ENCODE measurements around the gene SLIT3. TPM values are rescaled to one million over a fixed set of nuclear protein-coding genes. Genes with fewer than 3 reads are reported as not detected.
A peak's percentile ranks its signal among the peaks of the same experiment; 100 is the strongest.

Gene SLIT3
- total RNA-seq, 2 experiments from 2014 or later = 5.4 to 7.3 TPM

DNA sequence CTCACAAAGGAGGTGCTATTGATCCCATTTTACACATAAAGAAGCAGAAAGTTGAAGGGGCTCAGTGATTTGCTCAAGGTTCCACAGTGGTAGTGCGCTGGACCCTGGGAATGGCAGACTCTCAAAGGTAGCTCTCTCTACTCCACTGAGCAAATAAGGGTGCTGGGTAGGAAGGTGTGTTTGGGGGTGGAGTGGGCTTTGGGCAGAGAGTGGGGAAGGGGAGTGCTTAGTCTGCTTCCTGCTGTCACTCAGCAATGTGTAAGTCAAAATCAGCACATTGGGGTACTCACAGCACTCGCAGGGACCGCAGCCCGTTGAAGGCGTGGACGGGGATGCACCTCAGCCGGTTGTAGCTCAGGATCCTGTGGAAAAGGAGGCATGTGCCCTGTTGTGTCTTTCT lies 579.0 kb downstream of the SLIT3 start:
- Mint-ChIP-seq H3K27me3 (peaks cover 23% of the 10 kb centered on the region), H3K9me3 (ENCODE audit: low read depth) (no peaks in the 10 kb centered on the region), H3K27ac (no peak overlapping the region), H3K36me3 (ENCODE audit: low read depth) (no peaks in the 10 kb centered on the region), H3K4me1 (no peaks in the 10 kb centered on the region), H3K4me3 (no peak overlapping the region)
- ChIA-PET POLR2A (no interaction called here), CTCF (interaction anchor here (0.9 kb wide), 1 partner anchor 22 kb away, joined by 4 read pairs; no protein-coding TSS in a partner anchor)
- DNase-seq (no peak), ATAC-seq (no peak)
- intact Hi-C loops (cut with DNase I, micrococcal nuclease) = no loop called here

DNA sequence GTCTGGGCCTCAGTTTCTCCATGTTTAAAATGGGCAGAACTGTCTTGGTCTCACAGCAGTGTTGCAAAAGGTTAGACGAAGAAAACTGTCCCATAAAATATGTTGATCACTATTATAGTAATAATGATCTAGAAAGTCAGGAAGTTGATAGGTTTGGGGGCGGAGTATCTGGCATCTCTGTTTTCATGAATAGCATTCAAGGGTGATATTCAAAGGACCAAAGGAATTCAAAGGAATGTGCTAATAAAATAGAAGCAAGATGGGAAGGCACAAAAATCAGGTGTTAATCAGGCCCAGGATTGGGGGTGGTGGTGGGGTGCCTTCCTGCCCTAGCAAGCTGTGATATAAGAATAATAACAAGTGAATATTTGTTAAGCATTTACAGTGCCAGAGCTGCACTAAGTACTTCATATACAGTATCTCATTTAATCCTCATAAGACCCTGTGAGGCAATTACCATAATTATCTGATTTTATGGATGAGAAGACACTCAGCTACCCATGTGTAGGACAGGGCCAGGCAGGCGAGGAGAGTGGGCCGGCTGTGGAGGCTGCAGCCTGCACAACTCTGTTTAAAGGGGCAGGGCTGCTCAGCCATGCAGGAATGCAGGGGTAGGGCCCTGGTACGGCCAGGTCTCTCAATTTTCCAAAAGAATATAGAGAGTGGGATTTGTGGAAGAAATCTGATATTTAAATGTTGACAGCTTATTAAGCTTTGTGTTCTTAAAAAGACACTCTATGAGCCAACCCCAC lies 579.8 kb downstream of the SLIT3 start:
- intact Hi-C loops (cut with DNase I, micrococcal nuclease) = no loop called here
- H3K27me3 Mint-ChIP-seq = peaks cover 23% of the 10 kb centered on the region
- H3K36me3 Mint-ChIP-seq (ENCODE audit: low read depth) = no peaks in the 10 kb centered on the region

DNA sequence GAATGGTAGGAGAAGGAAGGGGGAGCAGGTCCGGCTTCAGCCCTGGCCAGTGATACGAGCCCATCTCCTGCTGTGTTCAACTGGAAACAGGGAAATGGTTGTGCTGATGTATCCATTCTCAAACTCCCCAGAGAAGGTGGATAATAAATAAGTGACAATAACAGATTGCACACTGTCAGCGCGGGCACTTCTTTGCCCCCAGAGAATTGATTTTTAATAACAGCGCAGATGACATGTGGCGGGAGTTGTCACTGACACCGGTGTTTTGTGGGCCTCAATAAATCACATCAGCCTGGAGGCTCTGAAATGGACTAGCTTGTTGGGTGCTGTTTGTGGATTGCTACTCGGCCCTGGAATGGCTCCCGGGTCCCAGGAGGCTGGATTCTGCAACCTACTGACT lies 580.4 kb downstream of the SLIT3 start:
- Mint-ChIP-seq H3K27ac (no peak overlapping the region), H3K9me3 (ENCODE audit: low read depth) (no peaks in the 10 kb centered on the region)

More for the DNA sequence above, 579.8 kb downstream of the SLIT3 start:
- DNase-seq (no peak), ATAC-seq (no peak)
- no peak overlapping the region for H3K27ac Mint-ChIP-seq
- no peak overlapping the region for H3K4me3 Mint-ChIP-seq
- POLR2A ChIA-PET = no interaction called here
- no peaks in the 10 kb centered on the region for H3K9me3 Mint-ChIP-seq (ENCODE audit: low read depth)
- no peaks in the 10 kb centered on the region for H3K4me1 Mint-ChIP-seq
- CTCF ChIA-PET = interaction anchor here (0.9 kb wide), 1 partner anchor 23 kb away, joined by 4 read pairs; no protein-coding TSS in a partner anchor

DNA sequence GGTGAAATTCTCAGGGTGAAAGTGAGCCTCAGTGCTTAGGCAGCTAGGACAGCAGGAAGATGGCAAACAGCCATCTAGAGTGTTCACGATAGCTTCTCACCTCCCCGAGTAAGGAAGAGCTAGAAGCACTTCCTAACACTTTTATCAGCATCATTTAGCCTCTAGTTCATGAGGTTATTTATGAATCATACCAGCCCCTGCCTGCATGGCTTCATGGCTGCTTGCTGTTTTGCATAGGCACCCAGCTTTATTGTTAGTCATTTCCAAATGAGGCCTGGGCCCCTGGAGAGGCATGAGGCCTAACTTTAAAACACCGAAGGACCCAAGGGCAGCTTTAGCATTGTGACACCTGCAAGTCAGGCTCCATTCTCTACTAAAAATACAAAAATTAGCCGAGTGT lies 586.9 kb downstream of the SLIT3 start:
- CTCF ChIA-PET = interaction anchor here (1.4 kb wide), 1 partner anchor 236 kb away, joined by 3 read pairs; no protein-coding TSS in a partner anchor
- POLR2A ChIA-PET = interaction anchor here (0.6 kb wide), 1 partner anchor 21 kb away, joined by 3 read pairs; no protein-coding TSS in a partner anchor
- H3K27me3 Mint-ChIP-seq = peaks cover 6% of the 10 kb centered on the region
- peaks cover 11% of the 10 kb centered on the region for H3K4me1 Mint-ChIP-seq
- H3K27ac Mint-ChIP-seq = peak overlapping the region; percentile 56
- DNase-seq (peak; percentile 35), ATAC-seq (peak; percentile 81)
- H3K9me3 Mint-ChIP-seq (ENCODE audit: low read depth) = no peaks in the 10 kb centered on the region
- intact Hi-C loops (cut with DNase I, micrococcal nuclease) = no loop called here
- H3K4me3 Mint-ChIP-seq = no peak overlapping the region
- no peaks in the 10 kb centered on the region for H3K36me3 Mint-ChIP-seq (ENCODE audit: low read depth)

More for the DNA sequence above, 580.4 kb downstream of the SLIT3 start:
- Mint-ChIP-seq H3K36me3 (ENCODE audit: low read depth) (no peaks in the 10 kb centered on the region), H3K4me3 (no peak overlapping the region), H3K4me1 (no peaks in the 10 kb centered on the region), H3K27me3 (peaks cover 23% of the 10 kb centered on the region)
- ChIA-PET CTCF (no interaction called here), POLR2A (no interaction called here)
- intact Hi-C loops (cut with DNase I, micrococcal nuclease) = no loop called here
- ATAC-seq = no peak
- no peak for DNase-seq

DNA sequence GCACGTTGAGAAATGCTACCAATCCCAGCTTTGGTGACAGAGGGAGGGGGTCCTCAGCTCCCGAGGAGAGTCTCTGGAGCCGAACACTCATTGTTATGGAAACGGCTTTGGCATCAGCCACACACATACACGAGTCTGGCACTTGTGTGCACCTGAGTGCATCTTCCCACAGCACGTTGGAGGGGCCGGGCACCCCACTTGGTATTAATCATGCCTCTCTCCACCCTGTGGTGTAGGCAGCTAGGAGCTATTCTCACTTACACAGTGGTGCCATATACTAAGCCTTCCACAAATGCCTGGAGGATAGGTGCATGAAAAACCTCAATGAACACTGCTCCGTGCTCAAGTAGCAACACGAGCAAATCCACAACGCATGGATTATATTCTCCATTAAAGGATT lies 587.9 kb downstream of the SLIT3 start:
- ChIA-PET CTCF (interaction anchor here (1.4 kb wide), 1 partner anchor 237 kb away, joined by 3 read pairs; no protein-coding TSS in a partner anchor), POLR2A (no interaction called here)
- peaks cover 11% of the 10 kb centered on the region for H3K4me1 Mint-ChIP-seq
- ATAC-seq (no peak), DNase-seq (no peak)
- no peaks in the 10 kb centered on the region for H3K27me3 Mint-ChIP-seq
- H3K4me3 Mint-ChIP-seq = no peak overlapping the region
- H3K9me3 Mint-ChIP-seq (ENCODE audit: low read depth) = no peaks in the 10 kb centered on the region
- no peak overlapping the region for H3K27ac Mint-ChIP-seq
- no peaks in the 10 kb centered on the region for H3K36me3 Mint-ChIP-seq (ENCODE audit: low read depth)
- intact Hi-C loops (cut with DNase I, micrococcal nuclease) = no loop called here

DNA sequence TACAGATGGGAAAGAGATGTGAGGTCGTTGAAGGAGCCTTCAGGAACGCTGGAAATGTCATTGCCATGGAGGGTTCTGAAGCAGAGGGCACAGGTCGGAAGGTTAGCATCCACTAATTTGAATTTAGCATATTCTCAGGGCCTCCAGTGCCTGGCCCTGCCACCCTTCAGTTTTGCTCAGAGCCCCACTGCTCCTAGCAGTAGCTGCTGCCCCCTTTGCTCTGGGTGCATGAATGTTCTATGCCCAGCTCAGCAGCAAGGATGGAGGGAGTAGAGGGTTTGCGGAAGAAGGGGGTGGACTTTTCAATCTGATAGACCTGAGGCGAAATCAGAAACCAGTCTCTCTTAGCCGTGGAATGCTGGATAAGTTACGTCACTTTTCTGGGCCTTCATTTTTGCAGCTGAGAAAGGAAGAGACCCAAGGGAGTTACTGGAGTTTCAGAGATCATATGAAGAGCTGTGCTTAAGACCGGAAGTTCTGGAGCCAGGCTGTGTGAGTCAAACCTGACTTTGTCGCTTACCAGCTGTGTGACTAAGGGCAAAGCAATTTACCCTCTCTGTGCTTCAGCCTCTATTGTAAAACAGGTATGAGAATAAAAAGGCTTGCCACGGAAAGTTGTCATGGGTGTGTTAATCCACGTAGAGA lies 588.5 kb downstream of the SLIT3 start:
- no peak for ATAC-seq
- POLR2A ChIA-PET = no interaction called here

DNA sequence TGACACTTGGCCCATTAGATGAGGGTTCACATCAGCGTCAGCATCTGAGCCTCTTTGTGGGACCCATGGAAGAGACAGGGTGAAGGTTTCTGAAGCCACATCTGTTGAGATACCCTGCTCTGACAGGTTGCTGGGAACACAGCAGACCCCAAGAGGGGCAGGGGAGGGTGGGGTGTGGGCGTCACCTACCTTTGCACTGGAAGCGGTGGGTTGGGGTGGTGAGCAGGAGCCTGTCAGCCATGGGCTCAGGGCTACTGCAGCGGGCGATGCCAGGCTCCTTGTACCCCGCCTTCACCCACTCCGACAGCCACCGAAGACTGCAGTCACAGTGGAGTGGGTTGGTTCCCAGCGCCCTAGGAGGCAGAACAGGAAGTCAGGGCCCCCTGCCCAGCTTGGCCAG lies 590.2 kb downstream of the SLIT3 start:
- no peak overlapping the region for H3K27ac Mint-ChIP-seq
- intact Hi-C loops (cut with DNase I, micrococcal nuclease) = no loop called here
- no peak for ATAC-seq
- H3K4me1 Mint-ChIP-seq = peaks cover 13% of the 10 kb centered on the region
- H3K9me3 Mint-ChIP-seq (ENCODE audit: low read depth) = no peaks in the 10 kb centered on the region
- no peak overlapping the region for H3K4me3 Mint-ChIP-seq
- H3K27me3 Mint-ChIP-seq = no peaks in the 10 kb centered on the region
- H3K36me3 Mint-ChIP-seq (ENCODE audit: low read depth) = no peaks in the 10 kb centered on the region
- CTCF ChIA-PET = no interaction called here
- POLR2A ChIA-PET = no interaction called here
- no peak for DNase-seq

More for the DNA sequence above, 588.5 kb downstream of the SLIT3 start:
- Mint-ChIP-seq H3K4me1 (peaks cover 11% of the 10 kb centered on the region), H3K36me3 (ENCODE audit: low read depth) (no peaks in the 10 kb centered on the region), H3K4me3 (no peak overlapping the region), H3K27ac (no peak overlapping the region), H3K27me3 (no peaks in the 10 kb centered on the region), H3K9me3 (ENCODE audit: low read depth) (no peaks in the 10 kb centered on the region)
- CTCF ChIA-PET = interaction anchor here (1.4 kb wide), 1 partner anchor 237 kb away, joined by 3 read pairs; no protein-coding TSS in a partner anchor
- intact Hi-C loops (cut with DNase I, micrococcal nuclease) = no loop called here
- DNase-seq = no peak

DNA sequence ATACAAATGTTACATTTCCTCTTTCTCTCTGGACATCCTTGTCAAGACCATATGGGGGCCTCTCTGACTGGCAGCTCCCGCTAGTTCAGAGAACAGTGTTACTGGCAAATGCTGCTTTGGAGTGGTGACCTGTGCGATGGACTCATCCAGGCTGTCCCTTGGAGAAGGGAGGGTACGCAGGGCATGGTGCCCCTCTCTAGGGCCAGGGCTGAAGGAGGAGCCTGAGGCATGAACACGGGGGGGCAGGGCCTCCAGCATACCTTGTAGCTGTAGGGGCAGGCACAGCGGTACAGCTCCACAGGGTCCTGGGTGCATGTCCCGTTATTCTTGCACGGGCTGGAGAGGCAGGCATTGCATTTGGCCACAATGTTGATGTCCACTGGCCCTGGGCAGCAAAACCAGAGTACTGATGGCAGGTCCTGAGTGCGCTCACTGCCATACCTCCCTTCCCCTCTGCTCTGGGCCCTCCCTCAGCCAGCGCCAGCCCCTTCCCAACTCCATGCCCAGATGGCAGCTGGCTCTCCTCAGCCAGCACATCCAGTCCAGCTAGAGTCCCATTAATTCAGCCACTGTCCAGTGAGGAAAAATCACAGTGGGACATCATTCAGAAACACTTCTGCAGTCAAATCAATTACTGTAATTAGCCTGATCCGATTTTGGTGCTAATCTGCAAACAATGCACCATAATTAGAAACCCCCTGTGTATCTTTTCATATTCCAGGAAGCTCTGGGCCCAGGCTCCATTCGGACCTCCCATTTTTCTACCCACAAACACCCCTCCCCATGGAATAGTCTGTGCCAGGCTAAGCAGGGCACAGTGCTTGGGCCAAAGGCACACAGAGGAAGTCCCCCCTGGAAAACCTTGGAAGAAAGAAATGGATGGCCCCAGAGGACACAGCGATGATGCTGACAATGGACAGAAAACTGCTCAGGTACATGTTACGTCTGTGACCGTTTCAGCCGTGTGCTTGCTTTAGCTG lies 592.9 kb downstream of the SLIT3 start:
- ATAC-seq (no peak), DNase-seq (no peak)
- Mint-ChIP-seq H3K27me3 (no peaks in the 10 kb centered on the region), H3K4me1 (peaks cover 6% of the 10 kb centered on the region), H3K9me3 (ENCODE audit: low read depth) (no peaks in the 10 kb centered on the region), H3K4me3 (no peak overlapping the region), H3K36me3 (ENCODE audit: low read depth) (no peaks in the 10 kb centered on the region), H3K27ac (no peak overlapping the region)
- POLR2A ChIA-PET = no interaction called here
- CTCF ChIA-PET = interaction anchor here (0.6 to 2.1 kb wide), 5 partner anchors 30 to 280 kb away, joined by 3 to 8 read pairs (median 4); no protein-coding TSS in a partner anchor
- intact Hi-C loops (cut with DNase I, micrococcal nuclease) = no loop called here

DNA sequence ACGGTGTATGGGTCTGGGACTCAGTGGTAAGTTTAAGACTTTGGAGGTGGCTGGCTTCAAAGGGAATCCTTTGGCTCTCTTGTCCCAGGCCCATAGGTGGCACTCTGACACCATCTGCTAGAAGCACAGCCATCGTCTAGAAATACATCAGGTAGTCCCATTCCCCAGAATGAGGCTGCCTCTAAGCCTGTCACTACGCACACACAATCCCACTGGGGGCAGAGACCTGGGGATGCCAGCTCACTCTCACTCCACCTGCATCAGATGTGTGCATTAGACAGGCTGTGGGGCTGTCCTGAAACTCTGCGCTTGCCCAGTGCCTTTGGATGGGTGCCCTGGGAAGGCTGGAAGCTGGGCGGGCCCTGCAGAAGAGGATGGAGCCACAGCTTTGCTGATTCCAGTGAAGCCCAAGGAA lies 594.3 kb downstream of the SLIT3 start:
- no peak overlapping the region for H3K4me3 Mint-ChIP-seq
- H3K27ac Mint-ChIP-seq = no peak overlapping the region
- no peaks in the 10 kb centered on the region for H3K27me3 Mint-ChIP-seq
- no peaks in the 10 kb centered on the region for H3K36me3 Mint-ChIP-seq (ENCODE audit: low read depth)
- ChIA-PET POLR2A (no interaction called here), CTCF (interaction anchor here (0.6 to 2.1 kb wide), 9 partner anchors 15 to 874 kb away, joined by 3 to 8 read pairs (median 3); no protein-coding TSS in a partner anchor)
- intact Hi-C loops (cut with DNase I, micrococcal nuclease) = loop anchor here (1.0 kb wide), 2 partner anchors 240 to 596 kb away; no protein-coding TSS in a partner anchor
- ATAC-seq (peak; percentile 84), DNase-seq (peak; percentile 68)
- peaks cover 2% of the 10 kb centered on the region for H3K4me1 Mint-ChIP-seq
- H3K9me3 Mint-ChIP-seq (ENCODE audit: low read depth) = no peaks in the 10 kb centered on the region

DNA sequence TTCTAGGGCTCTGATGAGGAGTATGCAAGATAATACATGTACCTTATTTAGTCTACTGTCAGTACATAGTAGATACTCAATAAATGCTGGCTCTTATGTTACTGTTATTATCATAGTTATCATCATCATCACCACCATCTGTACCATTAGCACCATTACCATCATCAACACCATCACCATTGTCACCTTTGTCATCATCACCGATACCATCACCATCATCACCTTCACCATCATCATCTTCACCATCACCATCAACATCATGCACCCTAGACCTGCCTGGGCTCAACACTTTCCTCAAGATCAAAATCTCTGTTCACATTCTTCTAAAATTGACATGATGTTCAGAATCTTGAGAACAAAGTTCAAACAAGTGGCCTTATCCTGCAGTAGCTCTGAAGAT lies 595.6 kb downstream of the SLIT3 start:
- no peaks in the 10 kb centered on the region for H3K27me3 Mint-ChIP-seq

DNA sequence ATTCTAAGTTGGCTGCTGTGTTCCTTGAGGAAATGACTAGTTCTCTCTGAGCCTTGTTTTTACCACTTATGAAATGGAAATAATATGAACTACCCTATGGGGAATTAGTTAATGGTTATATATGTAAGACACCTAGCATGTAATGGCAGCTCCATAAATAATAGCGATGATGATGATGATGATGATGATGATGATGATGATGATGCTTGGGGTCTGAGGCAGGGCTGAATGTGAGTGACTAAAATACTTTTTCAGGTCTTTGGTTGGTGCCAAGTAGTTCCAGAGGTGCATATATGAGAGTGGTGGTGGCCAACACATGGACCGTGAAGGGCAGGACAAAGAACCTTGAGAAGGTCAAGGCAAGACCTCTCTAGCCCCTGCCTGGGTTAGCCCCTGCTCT lies 598.4 kb downstream of the SLIT3 start:
- Mint-ChIP-seq H3K9me3 (ENCODE audit: low read depth) (no peaks in the 10 kb centered on the region), H3K4me3 (no peak overlapping the region), H3K27me3 (peaks cover 2% of the 10 kb centered on the region), H3K36me3 (ENCODE audit: low read depth) (no peaks in the 10 kb centered on the region), H3K27ac (no peak overlapping the region), H3K4me1 (peaks cover 2% of the 10 kb centered on the region)
- intact Hi-C loops (cut with DNase I, micrococcal nuclease) = no loop called here
- CTCF ChIA-PET = interaction anchor here (0.8 kb wide), 1 partner anchor 23 kb away, joined by 3 read pairs; no protein-coding TSS in a partner anchor
- ATAC-seq (no peak), DNase-seq (no peak)
- POLR2A ChIA-PET = no interaction called here

More for the DNA sequence above, 595.6 kb downstream of the SLIT3 start:
- H3K9me3 Mint-ChIP-seq (ENCODE audit: low read depth) = no peaks in the 10 kb centered on the region
- ChIA-PET CTCF (interaction anchor here (0.6 to 2.1 kb wide), 2 partner anchors 282 to 415 kb away, joined by 3 to 8 read pairs; no protein-coding TSS in a partner anchor), POLR2A (interaction anchor here (0.6 kb wide), 1 partner anchor 50 kb away, joined by 3 read pairs; no protein-coding TSS in a partner anchor)
- DNase-seq = no peak
- no peaks in the 10 kb centered on the region for H3K36me3 Mint-ChIP-seq (ENCODE audit: low read depth)
- peaks cover 2% of the 10 kb centered on the region for H3K4me1 Mint-ChIP-seq
- ATAC-seq = no peak
- intact Hi-C loops (cut with DNase I, micrococcal nuclease) = no loop called here
- no peak overlapping the region for H3K4me3 Mint-ChIP-seq
- no peak overlapping the region for H3K27ac Mint-ChIP-seq

Data from activated CD4-positive, alpha-beta T cell treated with anti-CD3 and anti-CD28 coated beads for 36 hours (primary cell).